H9 (cell line): Measurements from ENCODE around the gene C6orf136. TPM values are rescaled to one million over a fixed set of nuclear protein-coding genes. Genes with fewer than 3 reads are reported as not detected.
A peak's percentile ranks its signal among the peaks of the same experiment; 100 is the strongest.

Experiments used
- DNase-seq: peaks from one replicate; pipeline ENCODE4 v3.0.0-alpha.2; 2017
- H2AFZ ChIP-seq: one replicate; pipeline ENCODE4 v1.6.1; 2013; ENCODE audit warnings: mild to moderate bottlenecking, low read length, control low read depth, moderate library complexity
- H2AK5ac ChIP-seq: 2 replicates; pipeline ENCODE4 v1.6.1; 2013; ENCODE audit warnings: low read length, control low read depth, mixed read lengths; ENCODE audit not compliant: insufficient read length
- H2BK120ac ChIP-seq: one replicate; pipeline ENCODE4 v1.6.1; 2013; ENCODE audit warnings: low read depth, mild to moderate bottlenecking, low read length, control low read depth, inconsistent platforms; ENCODE audit not compliant: poor library complexity, severe bottlenecking
- H2BK12ac ChIP-seq: 2 replicates; pipeline ENCODE4 v1.6.1; 2013; ENCODE audit warnings: low read length, control low read depth, mixed read lengths, low read depth; ENCODE audit not compliant: insufficient read length
- H2BK15ac ChIP-seq: 2 replicates; pipeline ENCODE4 v1.6.1; 2013; ENCODE audit warnings: low read depth, low read length, control low read depth
- H2BK20ac ChIP-seq: one replicate; pipeline ENCODE4 v1.6.1; 2013; ENCODE audit warnings: low read depth, mild to moderate bottlenecking, low read length, control low read depth, inconsistent platforms; ENCODE audit not compliant: poor library complexity, severe bottlenecking
- H2BK5ac ChIP-seq: 2 replicates; pipeline ENCODE4 v1.6.1; 2013; ENCODE audit warnings: low read length, control low read depth, mixed read lengths; ENCODE audit not compliant: insufficient read length
- H3K14ac ChIP-seq: 2 replicates; pipeline ENCODE4 v1.6.1; 2013; ENCODE audit warnings: low read length, control low read depth; ENCODE audit not compliant: insufficient read depth
- H3K18ac ChIP-seq: 2 replicates; pipeline ENCODE4 v1.6.1; 2013; ENCODE audit warnings: low read depth, mild to moderate bottlenecking, mixed read lengths, low read length, control low read depth; ENCODE audit not compliant: insufficient read length
- H3K23ac ChIP-seq: 2 replicates; pipeline ENCODE4 v1.6.1; 2013; ENCODE audit warnings: low read length, control low read depth, mixed read lengths, low read depth; ENCODE audit not compliant: insufficient read length
- H3K23me2 ChIP-seq: 2 replicates; pipeline ENCODE4 v1.6.1; 2013; ENCODE audit warnings: low read depth, mild to moderate bottlenecking, mixed read lengths, low read length, control low read depth; ENCODE audit not compliant: insufficient read length, poor library complexity, severe bottlenecking
- H3K27ac ChIP-seq: 2 replicates; pipeline ENCODE4 v1.5.1; 2013; ENCODE audit warnings: low read length, control low read depth, mixed read lengths, low read depth; ENCODE audit not compliant: insufficient read length
- H3K27me3 ChIP-seq: 2 replicates; pipeline ENCODE4 v1.6.1; 2013; ENCODE audit warnings: low read length, control low read depth, inconsistent platforms; ENCODE audit not compliant: insufficient read depth
- H3K4ac ChIP-seq: 2 replicates; pipeline ENCODE4 v1.6.1; 2013; ENCODE audit warnings: low read depth, mild to moderate bottlenecking, control low read depth, inconsistent platforms, low read length, moderate library complexity
- H3K4me1 ChIP-seq: 2 replicates; pipeline ENCODE4 v1.6.1; 2013; ENCODE audit warnings: low read length, control low read depth, inconsistent platforms; ENCODE audit not compliant: insufficient read depth
- H3K4me2 ChIP-seq: 2 replicates; pipeline ENCODE4 v1.6.1; 2013; ENCODE audit warnings: low read length, control low read depth, mixed read lengths; ENCODE audit not compliant: insufficient read length, insufficient read depth
- H3K56ac ChIP-seq: 2 replicates; pipeline ENCODE4 v1.6.1; 2013; ENCODE audit warnings: low read depth, mild to moderate bottlenecking, mixed read lengths, low read length, control low read depth; ENCODE audit not compliant: insufficient read length
- H3K79me1 ChIP-seq: 2 replicates; pipeline ENCODE4 v1.6.1; 2013; ENCODE audit warnings: low read depth, mild to moderate bottlenecking, moderate library complexity, low read length, control low read depth, inconsistent platforms; ENCODE audit not compliant: insufficient read depth, poor library complexity, severe bottlenecking
- H3K79me2 ChIP-seq: 2 replicates; pipeline ENCODE4 v1.6.1; 2013; ENCODE audit warnings: low read length, control low read depth, inconsistent platforms; ENCODE audit not compliant: insufficient read depth
- H3K9ac ChIP-seq: 2 replicates; pipeline ENCODE4 v1.6.1; 2013; ENCODE audit warnings: low read length, control low read depth, mixed read lengths; ENCODE audit not compliant: insufficient read length; ENCODE audit errors: extremely low read depth
- H3K9me3 ChIP-seq: one replicate; pipeline ENCODE4 v1.6.1; 2013; ENCODE audit warnings: low read depth, low read length, inconsistent platforms; ENCODE audit not compliant: control insufficient read depth
- H3T11ph ChIP-seq: one replicate; pipeline ENCODE4 v1.6.1; 2013; ENCODE audit warnings: mild to moderate bottlenecking, low read length, control low read depth, inconsistent platforms
- H4K20me1 ChIP-seq: one replicate; pipeline ENCODE4 v1.6.1; 2013; ENCODE audit not compliant: control insufficient read depth, insufficient read length, insufficient read depth
- H4K5ac ChIP-seq: 2 replicates; pipeline ENCODE4 v1.6.1; 2013; ENCODE audit warnings: low read depth, mild to moderate bottlenecking, mixed read lengths, low read length, control low read depth; ENCODE audit not compliant: insufficient read length
- H4K8ac ChIP-seq: replicated peaks from 2 replicates; pipeline ENCODE4 v1.6.1; 2013; ENCODE audit warnings: low read length, control low read depth, mixed read lengths, low read depth; ENCODE audit not compliant: insufficient read length
- H4K91ac ChIP-seq: 2 replicates; pipeline ENCODE4 v1.6.1; 2013; ENCODE audit warnings: low read depth, mild to moderate bottlenecking, moderate library complexity, mixed read lengths, low read length, control low read depth; ENCODE audit not compliant: insufficient read length
- H3K27ac Mint-ChIP-seq, 3 experiments: 2 replicates in 2 of 3; 3 replicates in 1 of 3; pipeline ENCODE4 v1.8.0; 2020 to 2021; ENCODE audit warnings: mixed read lengths in 3 of 3, mild to moderate bottlenecking in 1 of 3, moderate library complexity in 1 of 3
- H3K27me3 Mint-ChIP-seq: 2 replicates; pipeline ENCODE4 v1.8.0; 2021; ENCODE audit warnings: low read depth, mild to moderate bottlenecking, moderate library complexity, mixed read lengths
- H3K36me3 Mint-ChIP-seq, 3 experiments: 2 replicates in 2 of 3; 3 replicates in 1 of 3; pipeline ENCODE4 v1.8.0; 2020 to 2021; ENCODE audit warnings: low read depth in 3 of 3, mixed read lengths in 3 of 3; ENCODE audit not compliant: insufficient read depth in 1 of 3
- H3K4me1 Mint-ChIP-seq, 2 experiments: 2 replicates each; pipeline ENCODE4 v1.8.0; 2020; ENCODE audit warnings: mixed read lengths in 2 of 2
- H3K4me3 Mint-ChIP-seq, 2 experiments: 2 replicates in 1 of 2; 3 replicates in 1 of 2; pipeline ENCODE4 v1.8.0; 2020 to 2021; ENCODE audit warnings: mild to moderate bottlenecking in 2 of 2, mixed read lengths in 2 of 2, moderate library complexity in 1 of 2
- H3K9me3 Mint-ChIP-seq, 2 experiments: 2 replicates in 1 of 2; 3 replicates in 1 of 2; pipeline ENCODE4 v1.8.0; 2020; ENCODE audit warnings: mild to moderate bottlenecking in 2 of 2, mixed read lengths in 2 of 2, moderate library complexity in 1 of 2
- WGBS: extraction: QIAGEN DNeasy Blood & Tissue Kit; methylation state at CpG from one replicate; pipeline ENCODE4 v1.1.7; 2013; ENCODE audit warnings: missing lambda C conversion rate, low lambda C conversion rate, mixed read lengths; ENCODE audit not compliant: insufficient read length; ENCODE audit errors: extremely low coverage; 5-methylcytosine and 5-hydroxymethylcytosine counted together
- total RNA-seq: library from RNA; stranded (reverse); gene quantifications from 2 replicates; pipeline ENCODE4 v1.2.1, GENCODE V29; 2021
- TF ChIP-seq, protein P1 (sequence below): fragments of 200-600 bp; sonication (generic); conservative IDR thresholded peaks from 3 replicates; pipeline ENCODE4 v1.8.0; 2021; ENCODE audit warnings: antibody characterized with exemption, mild to moderate bottlenecking

The C6orf136 gene
- total RNA-seq, 1 experiment from 2014 or later: 22.2 TPM

- Histone ChIP-seq H3K14ac (peak within 1 kb of the TSS; percentile 83), H3K79me1 (peaks cover 4% of the 10 kb centered on the region), H3K9ac (peak within 1 kb of the TSS; percentile 99), H3K27me3 (no peaks in the 10 kb centered on the region), H3K4me2 (peak within 1 kb of the TSS; percentile 89), H3K23ac (no peak within 1 kb of the TSS), H3K4me1 (peaks cover 4% of the 10 kb centered on the region; the same call in 1 of the 2 replicates), H2AK5ac (peak within 1 kb of the TSS; percentile 71), H2AFZ (no peak within 1 kb of the TSS), H3K18ac (peak within 1 kb of the TSS; percentile 87), H4K5ac (peak within 1 kb of the TSS; percentile 63), H2BK120ac (no peak within 1 kb of the TSS), H2BK20ac (no peak within 1 kb of the TSS), H4K8ac (no peak within 1 kb of the TSS), H3K23me2 (peaks cover 21% of the 10 kb centered on the region), H2BK12ac (no peak within 1 kb of the TSS), H4K20me1 (no peaks in the 10 kb centered on the region), H3K79me2 (peaks cover 2% of the 10 kb centered on the region; the same call in 1 of the 2 replicates), H3K56ac (peak within 1 kb of the TSS; percentile 95), H3K27ac (peak within 1 kb of the TSS; percentile 90), H3T11ph (no peak within 1 kb of the TSS), H4K91ac (no peak within 1 kb of the TSS), H2BK15ac (no peak within 1 kb of the TSS; the same call in 1 of the 2 replicates), H3K9me3 (no peaks in the 10 kb centered on the region), H2BK5ac (peak within 1 kb of the TSS; percentile 59), H3K4ac (no peak within 1 kb of the TSS; the same call in 1 of the 2 replicates)
- TF ChIP-seq, protein P1, sequence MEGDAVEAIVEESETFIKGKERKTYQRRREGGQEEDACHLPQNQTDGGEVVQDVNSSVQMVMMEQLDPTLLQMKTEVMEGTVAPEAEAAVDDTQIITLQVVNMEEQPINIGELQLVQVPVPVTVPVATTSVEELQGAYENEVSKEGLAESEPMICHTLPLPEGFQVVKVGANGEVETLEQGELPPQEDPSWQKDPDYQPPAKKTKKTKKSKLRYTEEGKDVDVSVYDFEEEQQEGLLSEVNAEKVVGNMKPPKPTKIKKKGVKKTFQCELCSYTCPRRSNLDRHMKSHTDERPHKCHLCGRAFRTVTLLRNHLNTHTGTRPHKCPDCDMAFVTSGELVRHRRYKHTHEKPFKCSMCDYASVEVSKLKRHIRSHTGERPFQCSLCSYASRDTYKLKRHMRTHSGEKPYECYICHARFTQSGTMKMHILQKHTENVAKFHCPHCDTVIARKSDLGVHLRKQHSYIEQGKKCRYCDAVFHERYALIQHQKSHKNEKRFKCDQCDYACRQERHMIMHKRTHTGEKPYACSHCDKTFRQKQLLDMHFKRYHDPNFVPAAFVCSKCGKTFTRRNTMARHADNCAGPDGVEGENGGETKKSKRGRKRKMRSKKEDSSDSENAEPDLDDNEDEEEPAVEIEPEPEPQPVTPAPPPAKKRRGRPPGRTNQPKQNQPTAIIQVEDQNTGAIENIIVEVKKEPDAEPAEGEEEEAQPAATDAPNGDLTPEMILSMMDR: no peak
- peak; percentile 100 for DNase-seq
- H3K4me1 Mint-ChIP-seq: peaks cover 28 to 32% of the 10 kb centered on the region in 2 experiments
- H3K4me3 Mint-ChIP-seq: peak within 1 kb of the TSS; percentile 92 to 97
- peaks cover 35 to 61% (median 52%) of the 10 kb centered on the region in 3 experiments for H3K36me3 Mint-ChIP-seq
- peaks cover 8 to 12% of the 10 kb centered on the region in 2 experiments; a peak in 3 of 5 replicates for H3K9me3 Mint-ChIP-seq
- no peaks in the 10 kb centered on the region; the same call in 1 of the 2 replicates for H3K27me3 Mint-ChIP-seq
- H3K27ac Mint-ChIP-seq: peak within 1 kb of the TSS; percentile 99 to 100 (median 100)
- WGBS: no CpG with 5 or more reads among the region's 40 CpGs
These were observed 29.9 kb upstream of the C6orf136 start, which contains the start of gene PPP1R10 for GRCh38 chr6:30616811-30617564. TSS of gene PPP1R10 (minus strand) at chr6:30617243. CDS start at chr6:30609944, 7,299 bp downstream.
